ENCODE measurements around the gene EML2. TPM values are rescaled to one million over a fixed set of nuclear protein-coding genes. Genes with fewer than 3 reads are reported as not detected.

The EML2 gene
- total and polyA plus RNA-seq, 7 donors, result 10.4 to 75.6 (median 34.6) TPM

- H3K27ac ChIP-seq, result no peak overlapping the region
- TF ChIP-seq POLR2A (IDR thresholded peaks at IDR 0.05), result no peak
- TF ChIP-seq POLR2AphosphoS5 (IDR thresholded peaks at IDR 0.05), result no peak
- no peak for TF ChIP-seq EP300 (IDR thresholded peaks at IDR 0.05)
- TF ChIP-seq, protein P1, sequence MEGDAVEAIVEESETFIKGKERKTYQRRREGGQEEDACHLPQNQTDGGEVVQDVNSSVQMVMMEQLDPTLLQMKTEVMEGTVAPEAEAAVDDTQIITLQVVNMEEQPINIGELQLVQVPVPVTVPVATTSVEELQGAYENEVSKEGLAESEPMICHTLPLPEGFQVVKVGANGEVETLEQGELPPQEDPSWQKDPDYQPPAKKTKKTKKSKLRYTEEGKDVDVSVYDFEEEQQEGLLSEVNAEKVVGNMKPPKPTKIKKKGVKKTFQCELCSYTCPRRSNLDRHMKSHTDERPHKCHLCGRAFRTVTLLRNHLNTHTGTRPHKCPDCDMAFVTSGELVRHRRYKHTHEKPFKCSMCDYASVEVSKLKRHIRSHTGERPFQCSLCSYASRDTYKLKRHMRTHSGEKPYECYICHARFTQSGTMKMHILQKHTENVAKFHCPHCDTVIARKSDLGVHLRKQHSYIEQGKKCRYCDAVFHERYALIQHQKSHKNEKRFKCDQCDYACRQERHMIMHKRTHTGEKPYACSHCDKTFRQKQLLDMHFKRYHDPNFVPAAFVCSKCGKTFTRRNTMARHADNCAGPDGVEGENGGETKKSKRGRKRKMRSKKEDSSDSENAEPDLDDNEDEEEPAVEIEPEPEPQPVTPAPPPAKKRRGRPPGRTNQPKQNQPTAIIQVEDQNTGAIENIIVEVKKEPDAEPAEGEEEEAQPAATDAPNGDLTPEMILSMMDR (IDR thresholded peaks at IDR 0.05), result no peak
- WGBS, 2 donors, result 17 to 77% methylated on average over 2 of the region's 2 CpGs
Measured at GRCh38 chr19:45567609-45568008, 71.6 kb downstream of the EML2 start.

GRCh38 chr19:45564131-45564780 is 74.9 kb downstream of the EML2 start:
- intact Hi-C loops (cut with DNase I), result no loop called here
- Histone ChIP-seq H3K9me3 (no peaks in the 10 kb centered on the region), H3K4me3 (no peak overlapping the region), H3K27ac (no peak overlapping the region), H3K36me3 (no peaks in the 10 kb centered on the region), H3K4me1 (no peaks in the 10 kb centered on the region), H3K27me3 (no peaks in the 10 kb centered on the region)
- TF ChIP-seq POLR2A (IDR thresholded peaks at IDR 0.05) (no peak), POLR2AphosphoS5 (IDR thresholded peaks at IDR 0.05) (no peak), EP300 (IDR thresholded peaks at IDR 0.05) (no peak)
- TF ChIP-seq, protein P1 (IDR thresholded peaks at IDR 0.05), result no peak
- WGBS, 2 donors, result 67 to 91% methylated on average over 5 of the region's 5 CpGs
- DNase-seq, result no peak

More at GRCh38 chr19:45567609-45568008, 71.6 kb downstream of the EML2 start:
- H3K4me3 ChIP-seq, result no peak overlapping the region
- DNase-seq, result no peak
- no peaks in the 10 kb centered on the region for H3K36me3 ChIP-seq
- no peaks in the 10 kb centered on the region for H3K9me3 ChIP-seq
- intact Hi-C loops (cut with DNase I), result loop anchor here (5.0 kb wide), 1 partner anchor 40 kb away; no protein-coding TSS in a partner anchor
- H3K4me1 ChIP-seq, result no peaks in the 10 kb centered on the region
- no peaks in the 10 kb centered on the region for H3K27me3 ChIP-seq

DNA sequence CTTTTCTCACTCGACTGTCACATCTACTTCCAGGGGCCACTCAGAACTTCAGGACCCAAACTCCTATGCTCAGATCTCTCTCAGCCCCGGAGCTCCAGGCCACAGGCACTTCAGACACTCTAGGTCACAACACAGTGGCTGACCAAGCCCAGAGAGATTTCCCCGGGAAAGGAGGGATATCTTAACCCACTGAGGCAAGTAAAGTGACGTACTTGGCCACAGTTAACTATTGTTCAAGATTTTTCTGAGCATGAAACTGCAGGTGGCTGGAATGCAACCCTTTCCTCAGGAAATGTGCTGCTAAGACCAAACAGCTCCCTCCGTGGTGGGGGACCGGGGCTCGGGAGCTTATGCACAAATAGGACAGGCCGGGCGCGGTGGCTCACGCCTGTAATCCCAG is 78.5 kb downstream of the EML2 start:
- no peak overlapping the region for H3K4me3 ChIP-seq
- no peak overlapping the region for H3K27ac ChIP-seq
- WGBS, 2 donors, result 90 to 92% methylated on average over 11 of the region's 11 CpGs
- no peaks in the 10 kb centered on the region for H3K36me3 ChIP-seq
- DNase-seq, result no peak
- no peaks in the 10 kb centered on the region for H3K9me3 ChIP-seq
- TF ChIP-seq POLR2AphosphoS5 (IDR thresholded peaks at IDR 0.05) (no peak), EP300 (IDR thresholded peaks at IDR 0.05) (no peak), POLR2A (IDR thresholded peaks at IDR 0.05) (no peak)
- TF ChIP-seq, protein P1 (IDR thresholded peaks at IDR 0.05), result no peak
- intact Hi-C loops (cut with DNase I), result no loop called here
- no peaks in the 10 kb centered on the region for H3K27me3 ChIP-seq
- peaks cover 0 to 6% (median 0%) of the 10 kb centered on the region in 4 donors for H3K4me1 ChIP-seq

GRCh38 chr19:45560038-45560437 is 79.2 kb downstream of the EML2 start:
- DNase-seq, result no peak
- WGBS, 2 donors, result 94 to 96% methylated on average over 5 of the region's 5 CpGs
- TF ChIP-seq POLR2A (IDR thresholded peaks at IDR 0.05) (no peak), EP300 (IDR thresholded peaks at IDR 0.05) (no peak), POLR2AphosphoS5 (IDR thresholded peaks at IDR 0.05) (no peak)
- TF ChIP-seq, protein P1 (IDR thresholded peaks at IDR 0.05), result no peak
- Histone ChIP-seq H3K27ac (no peak overlapping the region), H3K4me1 (peaks cover 0 to 6% (median 0%) of the 10 kb centered on the region in 4 donors), H3K9me3 (no peaks in the 10 kb centered on the region), H3K36me3 (no peaks in the 10 kb centered on the region), H3K27me3 (no peaks in the 10 kb centered on the region), H3K4me3 (no peak overlapping the region)
- intact Hi-C loops (cut with DNase I), result no loop called here

Small RNA genes lying within 50 kb of the gene (small RNA-seq; reads per million reads assigned to genes)
- 0 reads per million in 3 donors for gene MIR642A
- gene RN7SL836P, result 0.07 to 0.24 (median 0.11) reads per million in 3 donors

Other genes starting within 250 kb of the EML2 start
- 1 to 10 TPM; 5.8 to 9.4 (median 7.7) TPM for gene PPP1R13L, start 234.3 kb downstream of the EML2 start, total RNA-seq
- 10 to 100 TPM; 15.6 to 34.0 (median 18.0) TPM for gene PPP1R13L, start 234.3 kb downstream of the EML2 start, polyA plus RNA-seq
- 1 to 10 TPM; 1.6 to 4.2 (median 3.8) TPM for gene POLR1G, start 232.8 kb downstream of the EML2 start, total RNA-seq
- 1 to 10 TPM; 1.2 to 5.6 (median 2.3) TPM for gene POLR1G, start 232.8 kb downstream of the EML2 start, polyA plus RNA-seq
- 10 to 100 TPM; 41.8 to 67.0 (median 64.4) TPM for gene ERCC1, start 215.5 kb downstream of the EML2 start, total RNA-seq
- gene ERCC1, start 215.5 kb downstream of the EML2 start, polyA plus RNA-seq, result 10 to 100 TPM; 27.3 to 31.8 (median 30.1) TPM
- 10 to 100 TPM in 3 of 4 donors, 1 to 10 TPM in 1; 1.1 to 28.1 (median 23.1) TPM for gene FOSB, start 171.4 kb downstream of the EML2 start, total RNA-seq
- gene FOSB, start 171.4 kb downstream of the EML2 start, polyA plus RNA-seq, result 10 to 100 TPM in 1 of 3 donors, 1 to 10 TPM in 2; 3.7 to 11.0 (median 5.4) TPM
- gene RTN2, start 142.3 kb downstream of the EML2 start, total RNA-seq, result 10 to 100 TPM; 15.0 to 23.5 (median 19.2) TPM
- gene RTN2, start 142.3 kb downstream of the EML2 start, polyA plus RNA-seq, result 10 to 100 TPM in 2 of 3 donors, 1 to 10 TPM in 1; 9.5 to 15.0 (median 12.0) TPM
- 1 to 10 TPM; 1.2 to 2.5 (median 2.2) TPM for gene PPM1N, start 141.0 kb downstream of the EML2 start, total RNA-seq
- gene PPM1N, start 141.0 kb downstream of the EML2 start, polyA plus RNA-seq, result 1 to 10 TPM; 3.0 to 4.2 (median 3.5) TPM
- gene VASP, start 131.9 kb downstream of the EML2 start, total RNA-seq, result 100 to 1,000 TPM; 101 to 205 (median 128) TPM
- 100 to 1,000 TPM; 160 to 223 (median 164) TPM for gene VASP, start 131.9 kb downstream of the EML2 start, polyA plus RNA-seq
- 1 to 10 TPM; 5.4 to 9.9 (median 8.1) TPM for gene OPA3, start 54.6 kb downstream of the EML2 start, total RNA-seq
- gene OPA3, start 54.6 kb downstream of the EML2 start, polyA plus RNA-seq, result 10 to 100 TPM in 1 of 3 donors, 1 to 10 TPM in 2; 3.0 to 11.3 (median 4.4) TPM
- gene GPR4, start 37.2 kb downstream of the EML2 start, total RNA-seq, result 1 to 10 TPM in 1 of 4 donors, under 1 TPM in 3; 0.55 to 1.9 (median 0.85) TPM
- gene GPR4, start 37.2 kb downstream of the EML2 start, polyA plus RNA-seq, result 1 to 10 TPM in 2 of 3 donors, under 1 TPM in 1; 0.46 to 1.8 (median 1.8) TPM
- not detected for gene GIPR, start 28.8 kb upstream of the EML2 start, total RNA-seq
- 10 to 100 TPM in 1 of 3 donors, 1 to 10 TPM in 1, under 1 TPM in 1; 0.69 to 11.8 (median 3.6) TPM for gene GIPR, start 28.8 kb upstream of the EML2 start, polyA plus RNA-seq
- gene SNRPD2, start 52.6 kb upstream of the EML2 start, total RNA-seq, result 100 to 1,000 TPM; 145 to 261 (median 242) TPM
- 100 to 1,000 TPM; 271 to 423 (median 382) TPM for gene SNRPD2, start 52.6 kb upstream of the EML2 start, polyA plus RNA-seq
- 1 to 10 TPM; 2.1 to 4.7 (median 3.4) TPM for gene QPCTL, start 53.3 kb upstream of the EML2 start, total RNA-seq
- 1 to 10 TPM; 1.2 to 7.6 (median 1.6) TPM for gene QPCTL, start 53.3 kb upstream of the EML2 start, polyA plus RNA-seq
- gene FBXO46, start 91.5 kb upstream of the EML2 start, total RNA-seq, result 1 to 10 TPM; 7.1 to 9.7 (median 8.8) TPM
- gene FBXO46, start 91.5 kb upstream of the EML2 start, polyA plus RNA-seq, result 10 to 100 TPM in 2 of 3 donors, 1 to 10 TPM in 1; 9.5 to 16.5 (median 10.8) TPM
- gene MEIOSIN, start 94.0 kb upstream of the EML2 start, total RNA-seq, result not detected
- not detected for gene MEIOSIN, start 94.0 kb upstream of the EML2 start, polyA plus RNA-seq
- gene SIX5, start 129.9 kb upstream of the EML2 start, total RNA-seq, result 10 to 100 TPM; 16.8 to 20.7 (median 18.7) TPM
- 10 to 100 TPM in 1 of 3 donors, 1 to 10 TPM in 2; 4.2 to 11.6 (median 7.8) TPM for gene SIX5, start 129.9 kb upstream of the EML2 start, polyA plus RNA-seq
- 100 to 1,000 TPM in 3 of 4 donors, 10 to 100 TPM in 1; 62.2 to 219 (median 168) TPM for gene DMPK, start 143.1 kb upstream of the EML2 start, total RNA-seq
- 10 to 100 TPM in 1 of 3 donors, 1 to 10 TPM in 2; 7.2 to 43.0 (median 8.8) TPM for gene DMPK, start 143.1 kb upstream of the EML2 start, polyA plus RNA-seq
- 10 to 100 TPM; 21.1 to 59.5 (median 36.8) TPM for gene DMWD, start 153.4 kb upstream of the EML2 start, total RNA-seq
- gene DMWD, start 153.4 kb upstream of the EML2 start, polyA plus RNA-seq, result 10 to 100 TPM; 13.2 to 30.4 (median 14.8) TPM
- not detected for gene RSPH6A, start 175.9 kb upstream of the EML2 start, total RNA-seq
- gene RSPH6A, start 175.9 kb upstream of the EML2 start, polyA plus RNA-seq, result under 1 TPM in 1 of 3 donors, not detected in 2; 0.12 TPM
- 10 to 100 TPM; 18.2 to 31.3 (median 25.3) TPM for gene SYMPK, start 223.8 kb upstream of the EML2 start, total RNA-seq
- gene SYMPK, start 223.8 kb upstream of the EML2 start, polyA plus RNA-seq, result 10 to 100 TPM; 26.4 to 84.4 (median 30.7) TPM
- under 1 TPM in 1 of 4 donors, not detected in 3; 0.49 TPM for gene FOXA3, start 224.9 kb upstream of the EML2 start, total RNA-seq
- 10 to 100 TPM; 28.1 to 72.8 (median 57.1) TPM for gene FOXA3, start 224.9 kb upstream of the EML2 start, polyA plus RNA-seq
- gene IRF2BP1, start 246.7 kb upstream of the EML2 start, total RNA-seq, result 10 to 100 TPM; 18.0 to 25.5 (median 20.8) TPM
- 10 to 100 TPM in 2 of 3 donors, 1 to 10 TPM in 1; 7.8 to 15.2 (median 11.3) TPM for gene IRF2BP1, start 246.7 kb upstream of the EML2 start, polyA plus RNA-seq